IMR-90 (cell line): Measurements from ENCODE around the gene FRK. TPM values are rescaled to one million over a fixed set of nuclear protein-coding genes. Genes with fewer than 3 reads are reported as not detected.

Experiments used
- ATAC-seq: fragments of 200-7000 bp; cut with Tn5 transposase; 2 replicates; pipeline ENCODE4 v1.9.1; 2020; ENCODE audit warnings: low read depth, mild to moderate bottlenecking, moderate library complexity
- BruUV-seq: library from RNA; stranded (reverse); fragments of 400-500 nt; replicated peaks from 2 replicates; lab custom pipeline; 2021; lab: Mats Ljungman, UMichigan
- CTCF ChIA-PET: fragments of 300-600 bp; formaldehyde crosslinking; extraction: SDS; loops from one replicate; lab custom pipeline; 2021; ENCODE audit warnings: antibody characterized with exemption; lab: Yijun Ruan, JAX
- POLR2A ChIA-PET: fragments of 300-600 bp; sonication (Branson Sonifier 250); formaldehyde crosslinking; loops from one replicate; lab custom pipeline; 2022; ENCODE audit warnings: antibody characterized with exemption; ENCODE audit not compliant: unreplicated experiment; lab: Charles Lee
- DNase-seq: peaks from one replicate; pipeline ENCODE4 v3.0.0; 2013
- H2AFZ ChIP-seq: replicated peaks from 2 replicates; pipeline ENCODE3; 2013; ENCODE audit warnings: low read length, mild to moderate bottlenecking; ENCODE audit not compliant: poor library complexity
- H2AK5ac ChIP-seq: 2 replicates; pipeline ENCODE4 v1.6.1; 2013; ENCODE audit warnings: low read depth, low read length, inconsistent platforms
- H2AK9ac ChIP-seq: replicated peaks from 2 replicates; pipeline ENCODE3; 2013; ENCODE audit warnings: mild to moderate bottlenecking, low read depth, low read length, moderate library complexity; ENCODE audit not compliant: poor library complexity
- H2BK120ac ChIP-seq: 2 replicates; pipeline ENCODE4 v1.6.1; 2013; ENCODE audit warnings: low read depth, low read length, inconsistent platforms
- H2BK15ac ChIP-seq: 3 replicates; pipeline ENCODE4 v1.6.1; 2013; ENCODE audit warnings: low read depth, low read length, inconsistent platforms
- H2BK20ac ChIP-seq: 2 replicates; pipeline ENCODE4 v1.6.1; 2013; ENCODE audit warnings: low read depth, mild to moderate bottlenecking, inconsistent platforms, low read length, moderate library complexity
- H2BK5ac ChIP-seq: 2 replicates; pipeline ENCODE4 v1.6.1; 2013; ENCODE audit warnings: mild to moderate bottlenecking, low read depth, low read length, inconsistent platforms; ENCODE audit not compliant: poor library complexity, severe bottlenecking
- H3K14ac ChIP-seq: replicated peaks from 2 replicates; pipeline ENCODE4 v1.6.1; 2013; ENCODE audit warnings: low read depth, low read length, inconsistent platforms
- H3K18ac ChIP-seq: 2 replicates; pipeline ENCODE4 v1.6.1; 2013; ENCODE audit warnings: low read depth, low read length, control low read depth
- H3K23ac ChIP-seq: 2 replicates; pipeline ENCODE4 v1.6.1; 2013; ENCODE audit warnings: low read depth, low read length, inconsistent platforms
- H3K27ac ChIP-seq: 2 replicates; pipeline ENCODE4 v1.5.1; 2013; ENCODE audit warnings: mild to moderate bottlenecking, control low read depth, low read length; ENCODE audit not compliant: insufficient read depth
- H3K27me3 ChIP-seq: 2 replicates; pipeline ENCODE4 v1.6.1; 2013; ENCODE audit warnings: low read length; ENCODE audit not compliant: control insufficient read depth, insufficient read depth
- H3K36me3 ChIP-seq: 2 replicates; pipeline ENCODE4 v1.6.1; 2013; ENCODE audit warnings: low read length, mixed read lengths; ENCODE audit not compliant: control insufficient read depth, insufficient read depth
- H3K4ac ChIP-seq: 2 replicates; pipeline ENCODE4 v1.6.1; 2013; ENCODE audit warnings: low read depth, low read length, inconsistent platforms
- H3K4me1 ChIP-seq: 2 replicates; pipeline ENCODE4 v1.6.1; 2013; ENCODE audit warnings: low read length, mixed read lengths; ENCODE audit not compliant: control insufficient read depth, insufficient read depth
- H3K4me2 ChIP-seq: 2 replicates; pipeline ENCODE4 v1.6.1; 2013; ENCODE audit warnings: low read depth, mild to moderate bottlenecking, control low read depth, low read length, moderate library complexity
- H3K4me3 ChIP-seq: 2 replicates; pipeline ENCODE4 v1.5.1; 2013; ENCODE audit warnings: low read depth, mild to moderate bottlenecking, control low read depth, low read length, moderate library complexity; ENCODE audit not compliant: insufficient read depth
- H3K56ac ChIP-seq: 2 replicates; pipeline ENCODE4 v1.6.1; 2013; ENCODE audit warnings: low read length, inconsistent platforms; ENCODE audit not compliant: insufficient read depth; ENCODE audit errors: extremely low read depth
- H3K79me1 ChIP-seq, 2 experiments: 2 replicates each; pipeline ENCODE4 v1.6.1; 2013; ENCODE audit warnings: low read length in 2 of 2, inconsistent platforms in 1 of 2, low read depth in 1 of 2
- H3K9ac ChIP-seq: 2 replicates; pipeline ENCODE4 v1.6.1; 2013; ENCODE audit warnings: low read depth, low read length, control low read depth
- H3K9me1 ChIP-seq: 2 replicates; pipeline ENCODE4 v1.6.1; 2013; ENCODE audit warnings: low read length, inconsistent platforms; ENCODE audit not compliant: insufficient read depth
- H3K9me3 ChIP-seq: 2 replicates; pipeline ENCODE4 v1.6.1; 2013; ENCODE audit warnings: low read length; ENCODE audit not compliant: control insufficient read depth, insufficient read depth
- H4K20me1 ChIP-seq: 2 replicates; pipeline ENCODE4 v1.6.1; 2013; ENCODE audit warnings: low read length, inconsistent platforms; ENCODE audit not compliant: insufficient read depth
- H4K5ac ChIP-seq: 2 replicates; pipeline ENCODE4 v1.6.1; 2013; ENCODE audit warnings: mild to moderate bottlenecking, low read depth, low read length, control low read depth
- H4K8ac ChIP-seq, 2 experiments: 2 replicates each; pipeline ENCODE4 v1.6.1; 2013; ENCODE audit warnings: low read depth in 2 of 2, low read length in 2 of 2, control low read depth in 1 of 2, inconsistent platforms in 1 of 2
- H4K91ac ChIP-seq: 2 replicates; pipeline ENCODE4 v1.6.1; 2013; ENCODE audit warnings: low read depth, low read length, inconsistent platforms; ENCODE audit not compliant: insufficient read depth
- CEBPB ChIP-seq: IDR thresholded peaks from 2 replicates; pipeline ENCODE4 v1.6.1; 2012; ENCODE audit warnings: low read depth, low read length, improper control_type of control experiment
- CHD1 ChIP-seq: IDR thresholded peaks from 2 replicates; pipeline ENCODE4 v1.6.1; 2012; ENCODE audit warnings: low read depth, low read length, improper control_type of control experiment
- CTCF ChIP-seq: conservative IDR thresholded peaks from 2 replicates; pipeline ENCODE4 v1.5.1; 2012; ENCODE audit warnings: mild to moderate bottlenecking, low read depth, low read length, improper control_type of control experiment
- ELK1 ChIP-seq: fragments of 150-350 bp; IDR thresholded peaks from 2 replicates; pipeline ENCODE4 v1.6.1; 2016; ENCODE audit warnings: low read depth, mild to moderate bottlenecking, low read length, moderate library complexity, borderline replicate concordance
- FOS ChIP-seq: fragments of 150-350 bp; IDR thresholded peaks from 2 replicates; pipeline ENCODE4 v1.6.1; 2016; ENCODE audit warnings: low read depth, low read length
- MAFK ChIP-seq: IDR thresholded peaks from 2 replicates; pipeline ENCODE4 v1.6.1; 2012; ENCODE audit warnings: low read depth, low read length, improper control_type of control experiment
- MAZ ChIP-seq: IDR thresholded peaks from 2 replicates; pipeline ENCODE4 v1.6.1; 2012; ENCODE audit warnings: low read depth, mild to moderate bottlenecking, low read length, improper control_type of control experiment, moderate library complexity, borderline replicate concordance
- MXI1 ChIP-seq: IDR thresholded peaks from 2 replicates; pipeline ENCODE4 v1.6.1; 2012; ENCODE audit warnings: low read depth, mild to moderate bottlenecking, low read length, moderate library complexity, borderline replicate concordance
- POLR2A ChIP-seq: IDR thresholded peaks from 2 replicates; pipeline ENCODE4 v1.6.1; 2012; ENCODE audit warnings: mild to moderate bottlenecking, low read depth, low read length
- RAD21 ChIP-seq: IDR thresholded peaks from 2 replicates; pipeline ENCODE4 v1.6.1; 2012; ENCODE audit warnings: low read length, improper control_type of control experiment
- RCOR1 ChIP-seq: IDR thresholded peaks from 2 replicates; pipeline ENCODE4 v1.6.1; 2012; ENCODE audit warnings: mild to moderate bottlenecking, low read length, improper control_type of control experiment; ENCODE audit not compliant: insufficient replicate concordance
- USF2 ChIP-seq: fragments of 150-350 bp; IDR thresholded peaks from 2 replicates; pipeline ENCODE4 v1.6.1; 2017; ENCODE audit warnings: mild to moderate bottlenecking, antibody characterized with exemption, low read length, low read depth
- WGBS, 2 experiments: methylation state at CpG; one replicate each; pipeline versions ENCODE4 v1.1.5 to v1.1.7; 2013; ENCODE audit warnings: missing lambda C conversion rate in 2 of 2; ENCODE audit not compliant: insufficient read length in 1 of 2; ENCODE audit errors: extremely low coverage in 2 of 2; 5-methylcytosine and 5-hydroxymethylcytosine counted together
- dilution Hi-C: fragments of 300-500 bp; cut with HindIII; formaldehyde crosslinking; loops from one replicate; pipeline ENCODE4 v1.14.3; 2018; ENCODE audit warnings: low sequenced_read_pairs; ENCODE audit not compliant: unreplicated experiment
- in situ Hi-C: fragments of 300-500 bp; cut with MboI; formaldehyde crosslinking; loops from 3 replicates; pipeline ENCODE4 v1.14.3; 2019; ENCODE audit warnings: low sequenced_read_pairs, inconsistent platforms, mixed read lengths
- intact Hi-C: fragments of 100-400 bp; cut with micrococcal nuclease; formaldehyde crosslinking; loops from 2 replicates; pipeline ENCODE4 v1.10.0; 2022
- polyA plus RNA-seq, 3 experiments: library from polyadenylated mRNA; depleted of rRNA; stranded (reverse); fragments of >200 nt; gene quantifications; 2 replicates each; pipeline ENCODE4 v1.2.3, GENCODE V29; 2012; ENCODE audit warnings: low replicate concordance in 1 of 3
- total RNA-seq: library from RNA; depleted of rRNA; stranded (reverse); fragments of >200 nt; gene quantifications from 2 replicates; pipeline ENCODE4 v1.2.3, GENCODE V29; 2012

FRK gene
- total and polyA plus RNA-seq, 2 of the 4 experiments (the other 2 are of a cell fraction): under 0.01 to 0.02 TPM

GRCh38 chr6:116104636-116105035 lies 43.9 kb upstream of the FRK start:
- Histone ChIP-seq H4K8ac (no peak overlapping the region), H3K4me1 (peaks cover 20% of the 10 kb centered on the region), H4K20me1 (no peaks in the 10 kb centered on the region), H3K4me3 (no peak overlapping the region), H2AK5ac (no peak overlapping the region), H4K5ac (no peak overlapping the region), H4K91ac (no peak overlapping the region), H3K79me1 (peaks cover 20 to 22% of the 10 kb centered on the region in 2 experiments; a peak in 3 of 4 replicates), H3K36me3 (0 out of 2 replicates have a peak, but pooled peaks cover 2% of the 10 kb centered on the region), H3K18ac (no peak overlapping the region), H3K9me1 (no peaks in the 10 kb centered on the region), H3K23ac (no peak overlapping the region), H2BK120ac (no peak overlapping the region), H2AK9ac (no peak overlapping the region), H2BK5ac (no peak overlapping the region), H3K56ac (no peak overlapping the region), H3K9me3 (no peaks in the 10 kb centered on the region), H2BK20ac (no peak overlapping the region), H3K27ac (no peak overlapping the region), H3K9ac (no peak overlapping the region), H3K14ac (no peak overlapping the region), H3K27me3 (no peaks in the 10 kb centered on the region), H3K4ac (no peak overlapping the region), H3K4me2 (no peak overlapping the region), H2AFZ (no peak overlapping the region), H2BK15ac (no peak overlapping the region)
- no TSS peak for BruUV-seq
- ATAC-seq (no peak), DNase-seq (no peak)
- TF ChIP-seq MAFK (no peak), CEBPB (no peak), RCOR1 (no peak), FOS (no peak), ELK1 (no peak), POLR2A (no peak), CHD1 (no peak), RAD21 (no peak), MAZ (no peak), MXI1 (no peak), CTCF (no peak), USF2 (no peak)
- in situ Hi-C loops (no loop called here), dilution Hi-C loops (no loop called here), intact Hi-C loops (no loop called here)
- WGBS, 2 experiments: no CpG with 5 or more reads among the region's 1 CpG
- CTCF ChIA-PET: interaction anchor here (1.0 kb wide), 1 partner anchor 13 kb away, joined by 3 read pairs; no protein-coding TSS in a partner anchor
- POLR2A ChIA-PET: no interaction called here
